GM19468 (cell line): Measurements from ENCODE around the gene SYT1.

Experiments used
- ATAC-seq: cut with Tn5 transposase; IDR thresholded peaks from one replicate; pipeline ENCODE4 v1.9.1; 2021; ENCODE audit warnings: mild to moderate bottlenecking, moderate library complexity, moderate number of reproducible peaks; ENCODE audit not compliant: unreplicated experiment; ENCODE audit errors: extremely low read depth

Gene SYT1

GRCh38 chr12:79453820-79454219 is 589.2 kb downstream of the SYT1 start:
- no peak for ATAC-seq

GRCh38 chr12:79454338-79454843 is 589.8 kb downstream of the SYT1 start:
- ATAC-seq = no peak

- ATAC-seq = no peak
Measured at GRCh38 chr12:79455286-79455685, 590.7 kb downstream of the SYT1 start.

- no peak for ATAC-seq
Measured at GRCh38 chr12:79482323-79482722, 617.7 kb downstream of the SYT1 start.

GRCh38 chr12:79482921-79483320 is 618.3 kb downstream of the SYT1 start:
- ATAC-seq = no peak

- ATAC-seq = no peak
Measured at GRCh38 chr12:79486154-79486553, 621.6 kb downstream of the SYT1 start.

- ATAC-seq = no peak
Measured at GRCh38 chr12:79487386-79488110, 623.0 kb downstream of the SYT1 start.
